Stimulated activated CD4-positive, alpha-beta T cell treated with anti-CD3 and anti-CD28 coated beads, Interleukin-2, amount 100 ng/mL, for 48 hours (primary cell): ENCODE measurements around the gene TAOK1.

ENCODE experiments used
- DNase-seq, 2 donors: peaks; one replicate each; pipeline ENCODE4 v3.0.0-alpha.2; 2020

The TAOK1 gene

DNA sequence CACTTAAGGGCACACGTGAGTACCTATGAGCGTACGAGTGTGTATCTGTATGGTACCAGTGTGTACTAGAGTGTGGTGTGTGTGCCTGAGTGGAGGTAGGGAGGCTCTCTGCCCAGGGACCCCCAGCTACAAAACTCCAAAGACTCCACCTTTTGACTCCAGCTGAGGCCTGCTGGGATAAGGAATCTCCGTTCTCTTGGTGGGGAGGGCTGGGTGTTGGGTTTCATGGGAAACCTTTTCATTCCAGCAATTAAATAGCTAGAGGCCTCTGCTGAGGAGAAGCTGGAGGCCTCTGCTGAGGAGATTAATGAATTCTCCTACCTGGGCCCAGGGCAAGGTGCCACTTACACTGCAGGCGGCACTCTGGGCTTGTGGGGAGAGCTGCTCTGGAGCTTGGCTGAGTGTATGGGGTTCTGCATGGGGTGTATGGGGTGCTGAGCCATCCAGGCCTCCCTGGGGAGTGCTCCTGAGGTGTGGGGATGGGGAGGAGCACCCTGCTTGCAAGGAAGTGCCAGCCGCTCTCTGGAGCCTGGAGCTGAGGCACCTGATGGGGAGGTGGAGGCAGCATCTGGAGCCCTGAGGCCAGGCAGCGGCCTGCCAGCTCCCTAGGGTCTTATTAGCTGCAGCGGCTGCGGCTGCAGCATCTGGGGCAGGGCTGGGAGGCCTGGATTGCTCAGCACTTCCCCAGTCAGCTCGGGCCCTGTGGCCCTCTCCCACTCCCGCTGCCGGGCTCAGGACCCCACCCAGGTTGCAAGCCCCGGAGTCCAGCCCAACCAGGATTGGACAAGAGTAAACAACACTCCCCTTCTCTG, 207.4 kb downstream of the TAOK1 start:
- no peak for DNase-seq
